ENCODE measurements around the gene MAP4K2. TPM values are rescaled to one million over a fixed set of nuclear protein-coding genes. Genes with fewer than 3 reads are reported as not detected.
A peak's percentile ranks its signal among the peaks of the same experiment; 100 is the strongest.

The MAP4K2 gene
- total and polyA plus RNA-seq, 2 of the 4 experiments (the other 2 are of a cell fraction) = 11.7 to 16.6 TPM

GRCh38 chr11:64810271-64810890 is 7.4 kb upstream of the MAP4K2 start, which contains the start of gene MEN1 (continued):
- TF ChIP-seq CTCF (conservative IDR thresholded peaks at IDR 0.05; ENCODE audit: low read depth, low read length) = no peak

DNA sequence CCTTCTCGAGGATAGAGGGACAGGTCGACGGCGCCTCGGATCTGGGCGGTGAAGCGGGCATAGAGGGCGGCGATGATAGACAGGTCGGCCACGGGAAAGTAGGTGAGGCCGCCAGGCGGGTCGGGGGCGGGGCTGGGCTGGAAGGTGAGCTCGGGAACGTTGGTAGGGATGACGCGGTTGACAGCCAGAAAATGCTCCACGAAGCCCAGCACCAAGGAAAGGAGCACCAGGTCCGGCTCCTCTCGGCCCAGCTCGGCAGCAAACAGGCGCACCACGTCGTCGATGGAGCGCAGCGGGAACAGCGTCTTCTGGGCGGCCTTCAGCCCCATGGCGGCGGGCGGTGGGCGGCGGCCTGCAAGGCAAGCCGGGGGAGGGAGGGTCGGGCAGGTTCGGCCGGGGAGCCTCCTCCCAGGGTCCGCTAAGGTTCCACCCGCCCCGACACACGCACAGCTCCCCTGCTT is 6.8 kb upstream of the MAP4K2 start:
- Histone ChIP-seq H3K79me1 (ENCODE audit: low read depth in 1 of 2, low read length in 2 of 2) (peaks cover 0 to 33% of the 10 kb centered on the region in 2 experiments; a peak in 3 of 4 replicates), H4K91ac (ENCODE audit: insufficient read depth, low read depth, low read length) (no peak overlapping the region), H3K18ac (ENCODE audit: low read depth, low read length) (no peak overlapping the region), H2BK5ac (ENCODE audit: low read depth, low read length, poor library complexity, severe bottlenecking) (no peak overlapping the region), H3K4me2 (ENCODE audit: low read depth, low read length) (peak overlapping the region; percentile 92), H3K4ac (ENCODE audit: low read depth, low read length) (peak overlapping the region; percentile 53), H3K4me1 (ENCODE audit: control insufficient read depth, insufficient read depth, low read length) (peaks cover 5% of the 10 kb centered on the region), H3K23ac (ENCODE audit: low read depth, low read length) (peak overlapping the region; percentile 38; the same call in 1 of the 2 replicates), H4K20me1 (ENCODE audit: insufficient read depth, low read length) (no peaks in the 10 kb centered on the region), H3K56ac (ENCODE audit: extremely low read depth, insufficient read depth, low read length) (0 out of 2 replicates have a peak overlapping the region, but pooled peaks have one; percentile 27), H2BK120ac (ENCODE audit: low read depth, low read length) (no peak overlapping the region), H4K8ac (ENCODE audit: low read depth in 2 of 2, low read length in 2 of 2) (peak overlapping the region; percentile 6 to 64; a peak in 1 of 4 replicates), H3K27me3 (ENCODE audit: control insufficient read depth, insufficient read depth, low read length) (no peaks in the 10 kb centered on the region), H3K14ac (replicated peaks; ENCODE audit: low read depth, low read length) (peak overlapping the region; percentile 87; the same call in 1 of the 2 replicates), H2BK20ac (ENCODE audit: low read depth, low read length) (no peak overlapping the region), H3K27ac (ENCODE audit: insufficient read depth, low read length) (peak overlapping the region; percentile 39; the same call in 1 of the 2 replicates), H2AFZ (replicated peaks; ENCODE audit: low read length, poor library complexity) (peak overlapping the region; percentile 92), H3K9me1 (ENCODE audit: insufficient read depth, low read length) (peaks cover 13% of the 10 kb centered on the region), H4K5ac (ENCODE audit: low read depth, low read length) (no peak overlapping the region; the same call in 1 of the 2 replicates), H3K36me3 (ENCODE audit: control insufficient read depth, insufficient read depth, low read length) (peaks cover 19% of the 10 kb centered on the region), H2AK9ac (replicated peaks; ENCODE audit: low read depth, low read length, poor library complexity) (peak overlapping the region; percentile 95), H3K4me3 (ENCODE audit: insufficient read depth, low read depth, low read length) (peak overlapping the region; percentile 65), H2AK5ac (ENCODE audit: low read depth, low read length) (peak overlapping the region; percentile 68), H3K9ac (ENCODE audit: low read depth, low read length) (peak overlapping the region; percentile 67), H2BK15ac (ENCODE audit: low read depth, low read length) (no peak overlapping the region), H3K9me3 (ENCODE audit: control insufficient read depth, insufficient read depth, low read length) (no peaks in the 10 kb centered on the region)
- dilution Hi-C loops (cut with HindIII; ENCODE audit: low sequenced_read_pairs, unreplicated experiment) (no loop called here), in situ Hi-C loops (cut with MboI; ENCODE audit: low sequenced_read_pairs) (no loop called here), intact Hi-C loops (cut with micrococcal nuclease) (no loop called here)
- ChIA-PET POLR2A (ENCODE audit: unreplicated experiment) (no interaction called here), CTCF (interaction anchor here (0.6 kb wide), 1 partner anchor 38 kb away, joined by 4 read pairs; no protein-coding TSS in a partner anchor)
- WGBS, 2 experiments (ENCODE audit: extremely low coverage in 2 of 2, insufficient read length in 1 of 2) = 8% methylated on average over 17 of the region's 44 CpGs; no CpG with 5 or more reads in 1 of the 2 experiments
- no peak for DNase-seq
- BruUV-seq (replicated peaks) = no TSS peak
- ATAC-seq (ENCODE audit: low read depth) = peak; percentile 16
- no peak for TF ChIP-seq CTCF (conservative IDR thresholded peaks at IDR 0.05; ENCODE audit: low read depth, low read length)
- no peak for TF ChIP-seq USF2 (IDR thresholded peaks at IDR 0.05; ENCODE audit: low read depth, low read length)
- TF ChIP-seq POLR2A (IDR thresholded peaks at IDR 0.05; ENCODE audit: low read depth, low read length) = no peak
- no peak for TF ChIP-seq MXI1 (IDR thresholded peaks at IDR 0.05; ENCODE audit: borderline replicate concordance, low read depth, low read length)
- no peak for TF ChIP-seq FOS (IDR thresholded peaks at IDR 0.05; ENCODE audit: low read depth, low read length)
- no peak for TF ChIP-seq RFX5 (IDR thresholded peaks at IDR 0.05; ENCODE audit: low read depth, low read length)
- TF ChIP-seq ELK1 (IDR thresholded peaks at IDR 0.05; ENCODE audit: borderline replicate concordance, low read depth, low read length) = no peak

Data from IMR-90 (cell line).